GM18909 (cell line): ENCODE results near the gene TANGO2.

Source experiments
- ATAC-seq: cut with Tn5 transposase; IDR thresholded peaks from one replicate; pipeline ENCODE4 v1.9.1; 2021; ENCODE audit warnings: mild to moderate bottlenecking; ENCODE audit not compliant: unreplicated experiment, poor library complexity

TANGO2 gene

DNA sequence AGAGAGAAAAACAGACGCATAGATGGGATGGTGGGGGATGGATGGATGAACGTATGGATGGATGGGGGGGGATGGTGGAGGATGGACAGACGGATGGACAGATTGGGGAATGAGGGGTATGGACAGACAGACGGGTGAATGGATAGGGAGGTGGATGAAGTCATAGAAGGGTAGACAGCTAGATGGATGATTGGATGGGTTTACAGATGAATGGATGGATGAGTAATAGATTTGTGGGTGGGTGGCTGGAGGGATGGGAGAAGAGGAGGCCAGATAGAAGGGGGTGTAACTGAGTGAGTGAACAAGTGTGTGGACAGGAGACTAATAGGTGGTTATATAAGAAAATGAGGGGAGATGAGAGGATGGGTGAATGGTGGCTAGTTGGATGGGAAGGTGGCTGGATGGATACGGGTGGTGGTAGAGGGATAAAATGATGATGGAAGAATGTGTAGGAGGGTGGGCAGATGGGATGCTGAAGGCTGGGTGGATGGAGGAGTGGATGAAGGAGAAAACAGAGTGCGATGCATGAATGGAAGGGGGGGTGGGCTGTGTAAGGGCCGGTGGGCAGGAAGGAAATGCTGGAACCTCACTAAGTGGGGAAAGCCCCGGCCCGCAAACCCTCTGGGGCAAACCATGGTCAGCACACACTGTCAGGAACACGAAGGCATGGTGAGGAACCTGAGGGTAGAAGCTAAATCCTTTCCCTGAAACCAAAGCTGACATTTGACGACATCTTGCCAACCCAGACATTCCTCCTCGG, 25.9 kb upstream of the TANGO2 start:
- ATAC-seq: no peak

- ATAC-seq: no peak
These were observed 25.1 kb upstream of the TANGO2 start for GRCh38 chr22:19995611-19996339.

GRCh38 chr22:19996694-19997384, 24.1 kb upstream of the TANGO2 start:
- ATAC-seq: no peak

- no peak for ATAC-seq
These were observed 23.2 kb upstream of the TANGO2 start for GRCh38 chr22:19997561-19998231.

GRCh38 chr22:19998232-19998951, 22.5 kb upstream of the TANGO2 start:
- ATAC-seq: no peak

- ATAC-seq: no peak
These were observed 21.7 kb upstream of the TANGO2 start for GRCh38 chr22:19998991-19999820.

GRCh38 chr22:20000246-20001081, 20.4 kb upstream of the TANGO2 start:
- no peak for ATAC-seq

GRCh38 chr22:20001082-20001638, 19.8 kb upstream of the TANGO2 start:
- ATAC-seq: no peak

GRCh38 chr22:20002128-20002527, 18.8 kb upstream of the TANGO2 start:
- ATAC-seq: no peak

- ATAC-seq: no peak
These were observed 18.3 kb upstream of the TANGO2 start for GRCh38 chr22:20002636-20003035.

GRCh38 chr22:20003304-20003703, 17.6 kb upstream of the TANGO2 start:
- ATAC-seq: no peak

DNA sequence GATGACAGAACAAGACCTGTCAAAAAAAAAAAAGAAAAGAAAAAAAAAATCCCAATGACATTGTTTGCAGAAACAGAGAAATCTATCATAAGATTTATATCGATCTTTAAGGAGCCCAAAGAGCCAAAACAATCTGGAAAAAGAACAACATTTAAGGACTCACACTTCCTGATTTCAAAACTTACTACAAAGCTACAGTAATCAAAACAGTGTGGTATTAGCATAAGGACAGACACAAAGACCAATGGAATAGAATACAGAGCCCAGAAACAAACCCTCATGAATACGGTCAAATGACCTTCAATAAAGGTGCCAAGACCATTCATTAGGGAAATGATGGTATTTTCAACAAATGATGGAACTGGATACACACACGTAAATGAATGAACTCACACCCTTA, 16.4 kb upstream of the TANGO2 start:
- ATAC-seq: no peak

DNA sequence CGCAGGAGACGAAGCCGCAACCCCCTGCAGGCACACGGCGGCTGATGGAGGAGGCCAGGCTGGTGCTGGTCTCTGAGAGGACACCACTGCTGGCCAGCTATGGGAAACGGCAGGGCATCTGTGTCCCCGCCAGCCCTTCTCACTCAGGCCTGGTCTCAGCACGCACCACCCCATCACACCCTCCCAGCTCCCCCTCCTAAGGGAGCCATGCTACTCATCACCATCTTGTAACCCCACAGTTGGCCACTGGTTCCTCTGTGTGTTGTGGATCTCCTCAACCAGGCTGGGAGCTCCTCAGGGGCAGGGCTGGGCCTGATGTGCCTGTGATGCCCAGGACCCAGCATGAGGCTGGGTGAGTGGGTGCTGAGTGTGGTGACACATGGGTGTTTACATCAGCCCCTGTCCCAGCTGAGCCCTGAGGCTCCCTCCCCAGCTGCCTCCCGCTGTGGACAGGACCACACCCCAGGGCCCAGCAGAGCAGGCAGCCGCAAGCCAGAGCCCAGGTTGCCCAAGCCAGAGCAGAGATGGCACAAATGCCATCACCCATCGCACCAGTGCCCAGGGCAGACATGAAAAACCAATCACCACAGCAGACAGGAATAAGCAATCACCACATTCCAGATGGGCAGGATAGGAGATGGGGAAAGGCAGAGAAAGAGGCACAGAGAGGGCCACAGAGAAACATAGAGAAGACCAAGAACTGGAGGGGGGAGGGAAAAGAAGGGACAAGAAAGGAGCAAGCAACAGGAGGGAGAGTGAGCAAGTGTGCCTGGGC, 12.5 kb upstream of the TANGO2 start:
- no peak for ATAC-seq

DNA sequence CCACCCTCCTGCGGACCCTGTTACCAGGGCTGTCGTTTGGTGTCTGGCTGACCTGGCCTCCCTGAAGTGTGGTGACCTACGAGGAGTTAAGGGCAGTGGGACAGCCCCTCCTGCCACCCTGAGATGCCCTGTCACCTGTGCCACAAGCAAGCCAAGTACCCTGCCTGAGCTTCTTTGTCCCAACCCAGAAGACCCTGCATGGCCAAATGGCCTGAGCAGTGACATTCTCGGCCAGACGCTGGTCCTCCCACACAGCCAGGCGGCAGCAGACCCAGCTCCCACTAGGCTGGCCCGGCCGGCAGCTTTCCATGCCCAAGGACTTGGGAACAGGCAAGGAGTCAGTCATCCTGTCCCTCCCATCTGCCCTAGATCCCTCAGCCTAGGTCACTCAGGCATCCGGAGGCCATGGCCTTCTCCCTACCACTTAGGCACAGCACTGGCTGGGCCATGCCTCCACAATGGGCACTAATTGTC, 11.9 kb upstream of the TANGO2 start:
- ATAC-seq: no peak

DNA sequence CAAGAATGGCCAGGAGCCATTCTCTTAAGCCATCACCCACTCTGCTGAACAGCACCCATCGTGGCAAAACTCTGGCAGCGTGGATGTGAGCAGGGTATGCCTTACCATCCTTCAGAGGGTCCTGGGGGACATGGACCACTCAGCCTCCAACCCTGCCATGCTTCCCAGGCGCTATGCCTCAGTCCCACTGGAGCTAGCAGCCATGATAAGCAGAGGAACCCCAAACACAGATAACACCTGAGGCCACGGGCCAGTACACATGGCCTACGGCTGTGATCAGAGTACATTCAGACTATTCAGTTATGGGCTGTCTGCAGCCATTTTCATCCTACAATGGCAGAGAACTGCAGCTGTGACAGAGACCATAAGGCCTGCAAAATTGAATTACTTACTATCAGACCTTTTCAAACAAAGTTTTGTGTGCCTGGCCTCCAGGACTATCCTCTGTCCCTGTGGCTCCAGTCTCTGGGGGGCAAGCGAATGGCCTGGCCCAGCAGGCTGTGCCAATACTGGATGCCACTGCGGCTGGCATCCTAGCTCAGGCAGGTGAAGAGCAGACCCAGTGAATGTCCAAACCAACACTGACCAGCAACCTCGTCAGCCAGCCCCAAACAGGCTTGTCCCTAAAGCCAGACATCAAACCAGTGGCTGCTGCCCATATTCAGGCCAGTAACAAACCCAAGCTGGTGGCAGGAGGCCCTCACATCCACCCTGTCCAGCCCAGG, 11.2 kb upstream of the TANGO2 start:
- ATAC-seq: no peak

DNA sequence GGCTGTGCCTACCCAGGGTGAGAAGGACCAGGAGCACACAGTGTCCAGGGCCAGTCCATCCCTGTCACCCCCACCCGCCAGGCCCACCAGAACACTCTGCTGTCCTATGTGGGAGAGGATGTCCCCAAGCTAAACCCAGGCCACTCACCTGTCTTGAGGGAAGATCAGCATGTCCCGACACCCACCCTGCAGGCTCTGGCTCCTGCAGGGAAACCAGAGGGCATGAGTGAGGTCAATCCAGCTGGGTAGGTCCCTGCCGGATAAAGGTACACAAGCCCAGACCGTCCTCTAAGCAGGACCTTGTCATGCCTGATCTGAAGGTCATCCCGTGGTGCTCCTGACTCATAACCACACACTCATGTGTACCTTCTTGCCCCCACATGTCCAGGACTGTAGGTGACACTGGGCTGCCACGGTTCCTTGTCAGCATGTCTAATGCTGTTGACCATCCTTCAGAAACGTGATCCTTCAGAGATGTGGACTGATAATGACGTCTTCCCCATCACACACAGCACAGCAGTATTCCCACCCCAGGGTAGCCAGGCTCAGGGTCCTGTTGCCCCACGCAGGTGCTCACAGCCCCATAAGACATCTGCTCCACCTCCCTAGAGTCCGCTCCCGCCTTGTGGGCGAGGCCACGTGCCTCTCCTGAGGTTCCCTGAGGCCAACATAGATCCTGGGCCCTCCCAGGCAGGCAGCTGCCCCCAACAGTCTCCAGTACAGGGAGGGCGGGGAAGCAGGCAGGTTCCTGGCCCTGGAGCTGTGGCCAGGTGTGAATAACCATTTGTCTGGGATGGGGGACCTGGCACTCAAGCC, 10.4 kb upstream of the TANGO2 start:
- ATAC-seq: no peak
